ENCODE data around the gene SH3BP2. TPM values are rescaled to one million over a fixed set of nuclear protein-coding genes. Genes with fewer than 3 reads are reported as not detected.

Gene SH3BP2
- total RNA-seq, 1 experiment from 2014 or later: 52.8 TPM

- peaks cover 32% of the 10 kb centered on the region for H3K79me2 ChIP-seq (ENCODE audit: insufficient read depth, low read length)
- no peak for DNase-seq (ENCODE audit: low read depth, low spot score)
- intact Hi-C loops (cut with micrococcal nuclease): no loop called here
- ChIA-PET RAD21 (ENCODE audit: low non-redundant PET in 1 of 2, low total read pairs in 2 of 2, uncharacterized antibody in 2 of 2, unreplicated experiment in 2 of 2) (no interaction called here), CTCF (no interaction called here), POLR2A (no interaction called here)
- no peaks in the 10 kb centered on the region for H4K20me1 ChIP-seq (ENCODE audit: insufficient read depth)
- H3K9me3 ChIP-seq (ENCODE audit: control insufficient read depth in 1 of 2, insufficient read depth in 1 of 2, low read depth in 1 of 2, low read length in 2 of 2): no peaks in the 10 kb centered on the region
- H2AFZ ChIP-seq (ENCODE audit: low read depth, low read length, poor library complexity, severe bottlenecking): no peak overlapping the region
- no peak overlapping the region for H3K4me2 ChIP-seq (ENCODE audit: low read length)
- H3K27me3 ChIP-seq (ENCODE audit: insufficient read depth, low read length): no peaks in the 10 kb centered on the region
- H3K4me1 ChIP-seq (ENCODE audit: control insufficient read depth in 1 of 2, insufficient read depth in 2 of 2, low read length in 2 of 2): peaks cover 9 to 19% of the 10 kb centered on the region in 2 experiments; a peak in 3 of 4 replicates
- BruUV-seq (replicated peaks): no TSS peak
- TF ChIP-seq CEBPB (IDR thresholded peaks at IDR 0.05; ENCODE audit: low read depth) (no peak), JUND (IDR thresholded peaks at IDR 0.05) (no peak), SIN3A (IDR thresholded peaks at IDR 0.05; ENCODE audit: low read depth) (no peak), ZNF274 (IDR thresholded peaks at IDR 0.05; ENCODE audit: low read depth, low read length) (no peak), POLR2A (IDR thresholded peaks at IDR 0.05; ENCODE audit: borderline replicate concordance, extremely low read depth, insufficient read depth, insufficient read length) (no peak), CTCF (IDR thresholded peaks at IDR 0.05 in 2 of 3, conservative IDR thresholded peaks at IDR 0.05 in 1 of 3; ENCODE audit: borderline replicate concordance in 1 of 3, insufficient read depth in 1 of 3, low read depth in 2 of 3, low read length in 2 of 3) (no peak), ZBTB33 (IDR thresholded peaks at IDR 0.05; ENCODE audit: extremely low read depth, insufficient replicate concordance, low read length) (no peak), SP1 (IDR thresholded peaks at IDR 0.05; ENCODE audit: low read depth) (no peak), ZFX (IDR thresholded peaks at IDR 0.05) (no peak), CBX3 (IDR thresholded peaks at IDR 0.05; ENCODE audit: low read depth) (no peak)
- TF ChIP-seq, protein P1, sequence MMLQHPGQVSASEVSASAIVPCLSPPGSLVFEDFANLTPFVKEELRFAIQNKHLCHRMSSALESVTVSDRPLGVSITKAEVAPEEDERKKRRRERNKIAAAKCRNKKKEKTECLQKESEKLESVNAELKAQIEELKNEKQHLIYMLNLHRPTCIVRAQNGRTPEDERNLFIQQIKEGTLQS (IDR thresholded peaks at IDR 0.05): no peak
- TF ChIP-seq, protein P2, sequence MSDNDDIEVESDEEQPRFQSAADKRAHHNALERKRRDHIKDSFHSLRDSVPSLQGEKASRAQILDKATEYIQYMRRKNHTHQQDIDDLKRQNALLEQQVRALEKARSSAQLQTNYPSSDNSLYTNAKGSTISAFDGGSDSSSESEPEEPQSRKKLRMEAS (IDR thresholded peaks at IDR 0.05): no peak
- ATAC-seq: no peak
- H3K27ac ChIP-seq (ENCODE audit: low read depth, low read length): no peak overlapping the region
- no peaks in the 10 kb centered on the region for H3K9me2 ChIP-seq (ENCODE audit: insufficient read depth)
- H3K9ac ChIP-seq (ENCODE audit: low read length): no peak overlapping the region
- no peak overlapping the region for H3K4me3 ChIP-seq (replicated peaks in 1 of 2; ENCODE audit: low read depth in 1 of 2, low read length in 2 of 2)
- peaks cover 9 to 36% of the 10 kb centered on the region in 2 experiments for H3K36me3 ChIP-seq (ENCODE audit: control insufficient read depth in 1 of 2, insufficient read depth in 2 of 2, low read length in 2 of 2)
Measured at GRCh38 chr4:2822461-2823300, 29.8 kb downstream of the SH3BP2 start.
